Non-pigmented ciliary epithelial cell (primary cell): ENCODE results near the gene LRPAP1.
"Not testable (repeated sequence)": the region's sequence is repeated elsewhere in the genome, so short reads cannot be mapped to it uniquely, and the experiment has no call there.

Experiments
- DNase-seq: peaks from one replicate; pipeline ENCODE4 v3.0.0-alpha.2; 2010; ENCODE audit warnings: low read depth

Gene LRPAP1

GRCh38 chr4:3519468-3520264, 12.6 kb downstream of the LRPAP1 start:
- DNase-seq: no peak

- DNase-seq: no peak
Measured at GRCh38 chr4:3518941-3519340, 13.3 kb downstream of the LRPAP1 start.

- DNase-seq: no peak
Measured at GRCh38 chr4:3518511-3518880, 13.7 kb downstream of the LRPAP1 start.

- no peak for DNase-seq
Measured at GRCh38 chr4:3517731-3518510, 14.3 kb downstream of the LRPAP1 start.

- DNase-seq: no peak
Measured at GRCh38 chr4:3516836-3517730, 15.1 kb downstream of the LRPAP1 start.

- no peak for DNase-seq
Measured at GRCh38 chr4:3516061-3516835, 16.0 kb downstream of the LRPAP1 start.

- no peak for DNase-seq
Measured at GRCh38 chr4:3515646-3516045, 16.6 kb downstream of the LRPAP1 start.

- DNase-seq: no peak
Measured at GRCh38 chr4:3514806-3515501, 17.3 kb downstream of the LRPAP1 start.

GRCh38 chr4:3514221-3514780, 17.9 kb downstream of the LRPAP1 start:
- DNase-seq: no peak

GRCh38 chr4:3513807-3514206, 18.4 kb downstream of the LRPAP1 start:
- DNase-seq: no peak

- DNase-seq: no peak
Measured at GRCh38 chr4:3512719-3513118, 19.5 kb downstream of the LRPAP1 start.

- no peak for DNase-seq
Measured at GRCh38 chr4:3512279-3512678, 19.9 kb downstream of the LRPAP1 start.

- not testable (repeated sequence) for DNase-seq
Measured at GRCh38 chr4:3511601-3512000, 20.6 kb downstream of the LRPAP1 start.

- no peak for DNase-seq
Measured at GRCh38 chr4:3511187-3511586, 21.0 kb downstream of the LRPAP1 start.

GRCh38 chr4:3510481-3510880, 21.7 kb downstream of the LRPAP1 start:
- no peak for DNase-seq

GRCh38 chr4:3508542-3508941, 23.7 kb downstream of the LRPAP1 start:
- DNase-seq: no peak

- DNase-seq: no peak
Measured at GRCh38 chr4:3505231-3505630, 27.0 kb downstream of the LRPAP1 start.

GRCh38 chr4:3502941-3503936, 29.0 kb downstream of the LRPAP1 start:
- DNase-seq: no peak

- no peak for DNase-seq
Measured at GRCh38 chr4:3501825-3502425, 30.3 kb downstream of the LRPAP1 start.
